ENCODE data around the gene SPAG17. TPM values are rescaled to one million over a fixed set of nuclear protein-coding genes. Genes with fewer than 3 reads are reported as not detected.

SPAG17 gene
- total and polyA plus RNA-seq, 2 donors (not counting 1 experiment from before 2014, with no cell fraction given) = not detected

DNA sequence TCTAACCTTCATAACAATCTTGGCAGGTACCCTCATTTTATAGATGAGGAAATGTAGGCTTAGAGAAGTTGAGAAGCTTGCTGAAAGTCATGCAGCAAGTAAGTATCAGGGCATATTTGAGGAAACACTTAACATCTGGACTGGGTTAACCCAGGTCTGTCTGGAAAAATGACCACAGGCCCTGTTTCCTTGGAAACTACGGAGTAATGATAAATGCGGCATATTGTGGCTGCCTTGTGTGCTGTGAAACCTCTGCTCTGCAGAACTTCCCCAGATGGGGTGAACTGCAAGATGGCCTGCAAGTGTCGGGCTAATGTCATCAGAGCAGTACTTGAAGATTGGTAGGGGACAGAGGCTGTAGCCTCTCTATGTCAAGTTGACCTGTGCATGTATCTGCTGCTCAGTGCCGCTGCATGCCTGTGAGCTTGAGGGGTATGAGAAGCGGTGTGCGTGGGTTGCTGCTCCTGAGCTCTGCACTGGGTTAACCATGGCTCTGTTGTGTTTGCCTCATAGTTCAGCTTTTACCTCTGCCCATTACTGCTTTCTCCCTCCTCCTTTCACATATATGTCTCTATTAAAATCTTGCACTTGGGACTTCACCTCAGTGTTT, 172.4 kb downstream of the SPAG17 start:
- Mint-ChIP-seq H3K27me3 (peaks cover 9% of the 10 kb centered on the region), H3K4me3 (no peak overlapping the region), H3K9me3 (ENCODE audit: insufficient read depth) (no peaks in the 10 kb centered on the region), H3K27ac (no peak overlapping the region), H3K4me1 (no peaks in the 10 kb centered on the region)
- DNase-seq = no peak
- Histone ChIP-seq H4K20me1 (ENCODE audit: control insufficient read depth, insufficient read depth, low read length, poor library complexity, severe bottlenecking) (no peaks in the 10 kb centered on the region), H3K4me3 (ENCODE audit: control extremely low read depth in 1 of 5, extremely low read depth in 1 of 5, insufficient read depth in 1 of 5, low read depth in 2 of 5, low read length in 4 of 5) (no peak overlapping the region), H3K27ac (ENCODE audit: low read length in 2 of 2) (no peak overlapping the region), H3K27me3 (replicated peaks in 1 of 4; ENCODE audit: control extremely low read depth in 1 of 4, control insufficient read depth in 3 of 4, insufficient read depth in 4 of 4, low read length in 3 of 4) (peaks cover 0 to 2% (median 0%) of the 10 kb centered on the region in 4 experiments), H3K36me3 (replicated peaks in 1 of 2; ENCODE audit: control extremely low read depth in 1 of 2, control insufficient read depth in 1 of 2, extremely low read depth in 1 of 2, insufficient read depth in 2 of 2, low read length in 1 of 2) (no peaks in the 10 kb centered on the region), H3K79me2 (ENCODE audit: control insufficient read depth, insufficient read depth, low read length) (no peaks in the 10 kb centered on the region), H3K4me1 (ENCODE audit: control insufficient read depth in 2 of 2, insufficient read depth in 2 of 2, low read length in 2 of 2) (no peaks in the 10 kb centered on the region), H2AFZ (ENCODE audit: insufficient read depth, low read depth, low read length, poor library complexity, severe bottlenecking) (no peak overlapping the region), H3K9ac (ENCODE audit: low read length) (no peak overlapping the region), H3K4me2 (replicated peaks; ENCODE audit: low read depth, low read length, poor library complexity, severe bottlenecking) (no peak overlapping the region), H3K9me3 (ENCODE audit: control extremely low read depth in 1 of 3, control insufficient read depth in 2 of 3, insufficient read depth in 1 of 3, low read length in 2 of 3) (no peaks in the 10 kb centered on the region)
- WGBS (ENCODE audit: insufficient coverage) = 94% methylated on average over 5 of the region's 6 CpGs
- no peak for TF ChIP-seq EZH2 (IDR thresholded peaks at IDR 0.05; ENCODE audit: borderline replicate concordance, insufficient read depth, low read depth, low read length, poor library complexity, severe bottlenecking)
- ChIA-PET CTCF (no interaction called here), POLR2A (no interaction called here)
- no peak for ATAC-seq (ENCODE audit: low read depth)
- intact Hi-C loops (cut with micrococcal nuclease) = no loop called here

GRCh38 chr1:118008011-118008410, 177.0 kb downstream of the SPAG17 start:
- H3K9me3 Mint-ChIP-seq (ENCODE audit: insufficient read depth) = no peaks in the 10 kb centered on the region
- no peak overlapping the region for H3K27ac Mint-ChIP-seq
- H3K9me3 ChIP-seq (ENCODE audit: control extremely low read depth in 1 of 3, control insufficient read depth in 2 of 3, insufficient read depth in 1 of 3, low read length in 2 of 3) = peaks cover 0 to 5% (median 0%) of the 10 kb centered on the region in 3 donors
- no peaks in the 10 kb centered on the region for H4K20me1 ChIP-seq (ENCODE audit: control insufficient read depth, insufficient read depth, low read length, poor library complexity, severe bottlenecking)
- DNase-seq = no peak
- peaks cover 35% of the 10 kb centered on the region for H3K27me3 Mint-ChIP-seq
- TF ChIP-seq, protein P1, sequence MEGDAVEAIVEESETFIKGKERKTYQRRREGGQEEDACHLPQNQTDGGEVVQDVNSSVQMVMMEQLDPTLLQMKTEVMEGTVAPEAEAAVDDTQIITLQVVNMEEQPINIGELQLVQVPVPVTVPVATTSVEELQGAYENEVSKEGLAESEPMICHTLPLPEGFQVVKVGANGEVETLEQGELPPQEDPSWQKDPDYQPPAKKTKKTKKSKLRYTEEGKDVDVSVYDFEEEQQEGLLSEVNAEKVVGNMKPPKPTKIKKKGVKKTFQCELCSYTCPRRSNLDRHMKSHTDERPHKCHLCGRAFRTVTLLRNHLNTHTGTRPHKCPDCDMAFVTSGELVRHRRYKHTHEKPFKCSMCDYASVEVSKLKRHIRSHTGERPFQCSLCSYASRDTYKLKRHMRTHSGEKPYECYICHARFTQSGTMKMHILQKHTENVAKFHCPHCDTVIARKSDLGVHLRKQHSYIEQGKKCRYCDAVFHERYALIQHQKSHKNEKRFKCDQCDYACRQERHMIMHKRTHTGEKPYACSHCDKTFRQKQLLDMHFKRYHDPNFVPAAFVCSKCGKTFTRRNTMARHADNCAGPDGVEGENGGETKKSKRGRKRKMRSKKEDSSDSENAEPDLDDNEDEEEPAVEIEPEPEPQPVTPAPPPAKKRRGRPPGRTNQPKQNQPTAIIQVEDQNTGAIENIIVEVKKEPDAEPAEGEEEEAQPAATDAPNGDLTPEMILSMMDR (IDR thresholded peaks at IDR 0.05) = no peak
- TF ChIP-seq EZH2 (IDR thresholded peaks at IDR 0.05; ENCODE audit: borderline replicate concordance, insufficient read depth, low read depth, low read length, poor library complexity, severe bottlenecking) = no peak
- CTCF ChIA-PET = no interaction called here
- no peak for ATAC-seq (ENCODE audit: low read depth)
- H2AFZ ChIP-seq (ENCODE audit: insufficient read depth, low read depth, low read length, poor library complexity, severe bottlenecking) = no peak overlapping the region
- no peak overlapping the region for H3K9ac ChIP-seq (ENCODE audit: low read length)
- peaks cover 0 to 2% (median 0%) of the 10 kb centered on the region in 4 experiments for H3K27me3 ChIP-seq (replicated peaks in 1 of 4; ENCODE audit: control extremely low read depth in 1 of 4, control insufficient read depth in 3 of 4, insufficient read depth in 4 of 4, low read length in 3 of 4)
- H3K79me2 ChIP-seq (ENCODE audit: control insufficient read depth, insufficient read depth, low read length) = no peaks in the 10 kb centered on the region
- no peak overlapping the region for H3K4me2 ChIP-seq (replicated peaks; ENCODE audit: low read depth, low read length, poor library complexity, severe bottlenecking)
- POLR2A ChIA-PET = no interaction called here
- no peak overlapping the region for H3K4me3 ChIP-seq (ENCODE audit: control extremely low read depth in 1 of 5, extremely low read depth in 1 of 5, insufficient read depth in 1 of 5, low read depth in 2 of 5, low read length in 4 of 5)
- no peak overlapping the region for H3K27ac ChIP-seq (ENCODE audit: low read length in 2 of 2)
- intact Hi-C loops (cut with micrococcal nuclease) = no loop called here
- H3K4me3 Mint-ChIP-seq = no peak overlapping the region
- H3K36me3 ChIP-seq (replicated peaks in 1 of 2; ENCODE audit: control extremely low read depth in 1 of 2, control insufficient read depth in 1 of 2, extremely low read depth in 1 of 2, insufficient read depth in 2 of 2, low read length in 1 of 2) = no peaks in the 10 kb centered on the region
- no peaks in the 10 kb centered on the region for H3K4me1 ChIP-seq (ENCODE audit: control insufficient read depth in 2 of 2, insufficient read depth in 2 of 2, low read length in 2 of 2)
- 99% methylated on average over 7 of the region's 7 CpGs for WGBS (ENCODE audit: insufficient coverage)
- H3K4me1 Mint-ChIP-seq = no peaks in the 10 kb centered on the region

All from B cell (primary cell).